Effector CD8-positive, alpha-beta T cell (primary cell): Measurements from ENCODE around the gene GRWD1.

Experiments
- DNase-seq: peaks from one replicate; lab custom pipeline; 2025; lab: John Stamatoyannopoulos, UW

The GRWD1 gene

DNA sequence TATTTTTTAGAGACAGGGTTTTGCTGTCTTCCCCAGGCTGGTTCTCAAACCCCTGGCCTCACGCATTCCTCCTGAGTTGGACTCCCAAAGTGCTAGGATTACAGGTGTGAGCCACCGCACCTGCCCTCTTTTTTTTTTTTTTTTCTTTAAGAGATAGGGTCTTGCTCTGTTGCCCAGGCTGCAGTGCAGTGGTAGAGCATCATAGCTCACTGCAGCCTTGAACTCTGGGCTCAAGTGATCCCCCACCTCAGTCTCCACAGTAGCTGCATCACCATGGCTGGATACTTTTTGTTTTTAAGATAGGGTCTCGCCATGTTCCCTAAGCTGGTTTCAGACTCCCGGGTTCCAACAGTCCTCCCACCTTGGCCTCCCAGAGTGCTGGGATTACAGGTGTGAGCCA lies 11.1 kb downstream of the GRWD1 start:
- DNase-seq: no peak

DNA sequence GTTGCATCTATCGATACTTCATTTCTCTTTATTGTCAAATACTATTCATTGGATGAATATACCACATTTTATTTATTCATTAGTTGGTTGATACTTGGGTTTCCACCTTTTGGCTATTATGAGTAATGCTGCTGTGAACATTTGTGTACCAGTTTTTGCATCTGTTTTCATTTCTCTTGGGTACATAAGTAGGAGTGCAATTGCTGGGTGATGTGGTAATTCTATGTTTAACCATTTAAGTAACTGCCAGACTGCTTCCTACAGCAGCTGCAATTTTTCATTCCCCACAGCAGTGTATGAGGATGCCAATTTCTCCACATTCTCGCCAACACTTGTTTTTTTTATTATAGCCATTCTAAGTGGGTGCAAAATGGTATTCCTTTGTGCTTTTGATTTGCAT lies 12.2 kb downstream of the GRWD1 start:
- no peak for DNase-seq

DNA sequence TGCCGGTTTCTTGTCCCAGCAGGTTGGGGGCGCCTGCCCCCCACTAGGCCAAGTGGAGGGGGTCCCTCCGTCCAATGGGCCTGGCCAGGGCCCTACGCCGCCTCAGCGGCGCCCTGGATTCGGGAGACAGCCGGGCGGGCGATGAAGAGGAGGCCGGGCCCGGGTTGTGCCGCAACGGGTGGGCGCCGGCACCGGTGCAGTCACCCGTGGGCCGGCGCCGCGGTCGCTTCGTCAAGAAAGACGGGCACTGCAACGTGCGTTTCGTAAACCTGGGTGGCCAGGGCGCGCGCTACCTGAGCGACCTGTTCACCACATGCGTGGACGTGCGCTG lies 15.8 kb downstream of the GRWD1 start:
- DNase-seq: no peak

DNA sequence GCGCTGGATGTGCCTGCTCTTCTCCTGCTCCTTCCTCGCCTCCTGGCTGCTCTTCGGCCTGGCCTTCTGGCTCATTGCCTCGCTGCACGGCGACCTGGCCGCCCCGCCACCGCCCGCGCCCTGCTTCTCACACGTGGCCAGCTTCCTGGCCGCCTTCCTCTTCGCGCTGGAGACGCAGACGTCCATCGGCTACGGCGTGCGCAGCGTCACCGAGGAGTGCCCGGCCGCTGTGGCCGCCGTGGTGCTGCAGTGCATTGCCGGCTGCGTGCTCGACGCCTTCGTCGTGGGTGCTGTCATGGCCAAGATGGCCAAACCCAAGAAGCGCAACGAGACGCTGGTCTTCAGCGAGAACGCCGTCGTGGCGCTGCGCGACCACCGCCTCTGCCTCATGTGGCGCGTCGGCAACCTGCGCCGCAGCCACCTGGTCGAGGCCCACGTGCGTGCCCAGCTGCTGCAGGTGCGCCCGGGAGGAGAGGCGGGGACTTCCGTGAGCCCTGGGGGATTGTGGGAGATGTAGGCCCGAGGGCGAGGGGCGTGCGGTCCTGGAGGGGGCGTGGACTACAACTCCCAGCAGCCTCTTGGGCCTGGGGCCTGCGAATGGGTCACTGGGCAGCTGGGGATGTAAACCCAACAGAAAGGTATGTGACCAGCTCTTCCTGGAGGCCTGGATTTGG lies 16.3 kb downstream of the GRWD1 start:
- no peak for DNase-seq

DNA sequence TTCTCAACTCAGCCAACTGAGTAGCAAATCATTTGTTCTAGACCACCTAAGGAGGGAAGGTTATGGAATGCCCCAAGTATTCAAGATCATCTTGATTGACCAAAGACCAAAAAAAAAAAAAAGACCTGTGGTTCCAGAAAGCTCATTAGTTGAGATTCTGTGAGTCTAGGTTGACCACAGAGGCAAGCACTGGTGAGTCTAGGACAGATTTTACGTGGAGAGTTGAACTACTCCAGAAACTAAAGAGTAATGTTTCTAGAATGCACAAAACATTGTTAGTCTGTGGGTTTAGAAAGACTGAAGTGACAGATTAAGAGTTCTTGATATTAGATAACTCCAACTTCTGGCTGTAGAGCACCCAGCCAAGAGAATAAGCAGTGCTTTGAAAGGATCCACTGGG lies 19.4 kb downstream of the GRWD1 start:
- no peak for DNase-seq

DNA sequence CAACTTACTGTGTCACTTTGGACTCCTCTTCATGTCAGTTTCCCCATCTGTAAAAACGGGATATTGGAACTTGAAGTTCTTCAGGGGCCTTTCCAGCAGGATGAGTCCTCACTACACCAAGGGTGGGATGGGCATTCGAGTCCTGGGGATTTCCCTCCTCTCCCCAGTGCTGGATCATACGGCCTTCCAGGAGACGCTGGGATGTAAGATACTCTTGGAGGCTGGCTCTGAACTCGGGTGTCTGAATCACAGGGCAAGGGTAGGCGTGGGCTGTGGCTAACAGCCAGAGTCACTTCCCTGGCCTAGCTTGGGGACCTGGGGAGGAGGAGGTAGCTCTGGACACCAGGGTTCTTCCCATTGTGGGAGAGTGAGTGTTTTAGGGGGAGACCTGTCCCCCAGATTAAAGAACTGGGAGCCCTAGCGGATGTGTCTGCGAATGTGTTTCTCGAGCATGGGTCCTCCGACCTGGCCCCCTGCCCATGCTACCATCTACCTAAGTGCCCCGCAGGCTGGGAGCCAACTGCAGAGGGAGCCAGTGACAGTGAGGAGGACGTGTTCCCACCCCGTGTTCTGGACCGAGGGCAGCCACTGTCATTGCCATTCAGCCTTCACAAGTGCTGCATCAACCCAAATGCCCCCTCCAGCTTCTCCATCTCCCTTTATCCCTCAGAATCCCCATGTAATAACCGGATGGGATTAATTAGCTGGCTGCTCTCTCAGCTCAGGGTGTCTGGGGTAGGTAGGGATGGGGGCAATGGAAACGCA lies 21.0 kb downstream of the GRWD1 start:
- no peak for DNase-seq

DNA sequence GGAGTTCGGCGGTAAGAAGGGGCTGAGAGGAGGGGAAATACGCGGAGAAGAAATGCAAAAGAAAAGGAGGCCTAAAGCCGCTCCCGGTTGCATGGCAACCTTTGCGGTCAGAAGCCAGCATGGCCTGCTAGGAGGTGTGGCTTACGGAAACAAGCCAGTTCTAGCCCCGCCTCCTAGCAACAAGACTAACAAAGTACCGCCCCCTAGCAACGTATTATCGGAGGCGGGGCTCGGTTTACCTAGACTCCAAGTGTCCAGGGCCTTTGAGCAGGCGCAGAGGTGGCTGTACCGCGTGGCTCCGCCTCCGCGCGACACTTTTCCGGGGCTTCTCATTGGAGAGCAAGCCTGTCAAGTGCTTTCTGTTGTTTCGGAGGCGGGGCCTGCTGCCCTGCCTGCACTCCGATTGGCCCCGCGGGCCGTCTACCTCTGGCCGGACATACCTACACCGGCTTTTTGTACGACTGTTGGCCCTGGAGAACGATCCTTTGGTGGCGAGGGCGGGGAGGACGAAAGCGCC lies 23.0 kb downstream of the GRWD1 start:
- peak; percentile 99 for DNase-seq

DNA sequence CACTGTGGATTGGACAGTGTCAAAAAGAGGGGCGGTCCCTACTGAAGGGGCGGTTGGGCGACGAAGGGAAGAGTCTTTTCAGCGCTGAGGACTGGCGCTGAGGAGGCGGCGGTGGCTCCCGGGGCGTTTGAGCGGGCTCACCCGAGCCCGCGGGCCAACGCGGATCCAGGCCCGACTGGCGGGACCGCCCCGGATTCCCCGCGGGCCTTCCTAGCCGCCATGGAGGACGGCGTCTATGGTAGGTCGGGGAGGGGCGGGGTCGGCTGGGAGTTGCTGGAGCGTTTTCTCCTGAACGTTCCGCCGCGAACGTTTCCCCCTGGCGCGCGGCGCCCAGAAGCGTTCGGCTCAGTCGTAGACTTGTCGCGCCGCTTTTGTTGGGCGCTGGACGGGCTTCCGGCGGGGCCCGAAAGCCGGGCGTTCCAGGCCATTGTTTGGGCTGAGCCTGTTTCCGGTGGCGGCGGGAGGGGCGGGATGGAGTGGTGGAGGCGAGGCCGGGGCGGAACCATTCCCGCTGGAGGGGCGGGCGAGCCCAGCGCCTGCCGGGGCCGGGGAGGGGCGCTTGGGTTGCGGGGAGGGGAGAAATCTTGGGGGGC lies 23.6 kb downstream of the GRWD1 start, which contains the start of gene CYTH2:
TSS of gene CYTH2 (plus strand) at position 81 of the 593 bp plus-strand sequence. CDS start at position 220, 139 bp downstream.
- DNase-seq: peak; percentile 65

DNA sequence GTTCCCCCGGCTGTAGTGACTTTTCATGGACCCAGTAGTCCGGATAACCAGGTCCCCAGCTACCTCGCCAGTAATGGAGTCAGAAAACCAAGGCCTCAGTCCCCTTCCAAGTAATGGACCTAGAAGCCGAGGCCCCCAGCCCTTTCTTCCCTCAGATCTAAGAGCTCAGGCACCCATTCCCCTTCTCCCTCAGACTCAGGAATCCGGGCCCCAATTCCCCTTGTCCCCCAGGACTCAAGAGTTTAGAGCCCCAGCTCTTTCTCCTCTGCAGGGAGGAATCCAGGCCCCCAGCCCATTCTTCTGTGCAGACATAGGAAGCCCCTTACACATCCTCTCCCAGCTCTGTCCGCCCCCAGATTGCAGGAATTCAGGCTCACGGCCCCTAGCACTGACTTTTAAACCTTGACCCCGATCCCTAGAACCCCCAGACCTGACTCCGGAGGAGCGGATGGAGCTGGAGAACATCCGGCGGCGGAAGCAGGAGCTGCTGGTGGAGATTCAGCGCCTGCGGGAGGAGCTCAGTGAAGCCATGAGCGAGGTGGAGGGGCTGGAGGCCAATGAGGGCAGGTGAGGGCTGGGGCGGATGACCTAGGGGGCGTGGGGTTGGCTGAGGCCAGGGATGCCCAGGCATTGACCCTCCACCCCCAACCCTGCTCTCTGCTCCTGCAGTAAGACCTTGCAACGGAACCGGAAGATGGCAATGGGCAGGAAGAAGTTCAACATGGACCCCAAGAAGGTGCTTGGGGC lies 24.3 kb downstream of the GRWD1 start:
- no peak for DNase-seq

DNA sequence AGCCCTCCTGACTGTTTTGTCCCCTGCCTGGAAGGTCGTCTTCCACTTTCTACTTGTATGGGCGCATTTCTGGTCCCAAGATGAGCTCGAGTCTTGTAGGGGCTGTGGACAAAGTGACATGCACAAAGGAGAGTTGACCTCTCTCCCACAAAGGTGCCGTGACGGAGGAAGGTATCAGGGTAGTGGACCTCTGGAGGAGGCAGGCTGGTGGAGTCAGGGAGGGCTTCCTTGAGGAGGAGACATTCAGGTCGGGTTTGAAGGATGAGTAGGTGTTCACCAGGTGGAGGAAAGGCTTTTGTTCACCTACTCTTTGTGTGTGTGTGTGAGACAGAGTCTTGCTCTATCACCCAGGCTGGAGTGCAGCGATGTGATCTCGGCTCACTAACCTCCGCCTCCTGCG lies 25.1 kb downstream of the GRWD1 start:
- no peak for DNase-seq

DNA sequence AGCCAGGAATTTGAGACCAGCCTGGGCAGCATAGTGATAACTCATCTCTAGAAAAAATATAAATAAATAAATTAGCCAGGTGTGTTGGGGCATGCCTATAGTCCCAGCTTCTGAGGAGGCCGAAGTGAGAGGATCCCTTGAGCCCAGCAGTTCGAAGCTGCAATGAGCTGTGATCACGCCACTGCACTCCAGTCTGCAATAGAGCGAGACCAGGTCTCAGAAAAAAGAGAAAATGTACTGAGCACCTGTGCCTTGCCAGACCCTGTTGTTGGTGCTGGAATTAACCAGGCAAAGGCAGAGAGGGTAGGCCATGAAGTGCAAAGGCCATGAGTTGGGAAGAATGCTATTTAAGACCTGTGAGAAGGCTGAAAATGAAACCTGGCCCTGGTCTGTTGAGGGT lies 26.1 kb downstream of the GRWD1 start:
- DNase-seq: no peak

DNA sequence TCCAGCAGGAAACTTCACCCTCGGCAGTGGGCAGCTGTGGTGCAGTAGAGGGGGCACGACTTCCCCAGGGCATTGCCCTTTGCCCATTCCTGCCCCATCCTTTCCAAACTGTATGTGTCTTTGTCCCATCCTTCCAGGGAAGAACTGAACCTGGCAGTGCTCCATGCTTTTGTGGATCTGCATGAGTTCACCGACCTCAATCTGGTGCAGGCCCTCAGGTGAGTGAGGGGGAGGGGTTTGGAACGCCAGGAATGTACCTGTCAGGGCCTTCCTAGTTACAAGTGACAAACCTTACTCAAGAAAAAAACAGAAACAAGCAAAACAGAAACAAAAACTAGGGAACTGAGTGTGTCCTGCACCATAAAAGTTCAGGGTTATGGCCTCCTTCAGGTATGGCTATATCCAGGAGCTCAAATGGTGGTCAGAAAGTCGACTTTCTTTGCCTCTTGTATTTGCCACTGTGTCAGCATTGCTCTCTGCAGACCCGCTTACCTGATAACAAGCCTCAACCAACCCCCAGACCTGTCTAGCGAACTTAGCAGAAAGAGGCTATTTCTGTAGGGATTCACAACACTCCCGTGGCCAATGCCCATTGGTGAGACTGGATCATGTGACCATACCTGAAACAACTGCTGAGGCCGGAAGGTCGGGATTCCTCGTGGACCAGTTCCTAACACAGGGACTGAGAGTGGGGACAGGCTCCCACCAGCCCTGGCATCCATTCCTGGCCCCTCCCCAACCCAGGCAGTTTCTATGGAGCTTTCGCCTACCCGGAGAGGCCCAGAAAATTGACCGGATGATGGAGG lies 27.6 kb downstream of the GRWD1 start:
- DNase-seq: no peak

DNA sequence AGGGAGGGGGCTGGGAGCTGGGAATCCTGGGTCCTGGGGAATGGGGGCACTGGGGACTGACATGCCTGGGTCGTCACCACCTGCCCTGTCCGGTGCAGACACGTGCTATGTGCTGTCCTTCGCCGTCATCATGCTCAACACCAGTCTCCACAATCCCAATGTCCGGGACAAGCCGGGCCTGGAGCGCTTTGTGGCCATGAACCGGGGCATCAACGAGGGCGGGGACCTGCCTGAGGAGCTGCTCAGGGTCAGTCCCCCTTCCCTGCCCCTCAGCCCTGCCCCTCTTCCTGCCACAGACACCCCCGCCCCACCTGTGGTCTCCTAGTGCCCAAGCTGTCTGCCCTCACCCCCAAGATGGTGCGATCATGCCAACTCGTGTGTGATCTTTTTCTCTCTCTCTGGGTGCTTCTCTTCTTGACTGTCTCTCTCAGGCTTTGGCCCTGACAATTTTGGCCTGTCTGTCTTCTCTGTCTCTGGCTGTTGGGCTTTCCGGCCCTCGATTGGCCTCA lies 28.4 kb downstream of the GRWD1 start:
- no peak for DNase-seq

DNA sequence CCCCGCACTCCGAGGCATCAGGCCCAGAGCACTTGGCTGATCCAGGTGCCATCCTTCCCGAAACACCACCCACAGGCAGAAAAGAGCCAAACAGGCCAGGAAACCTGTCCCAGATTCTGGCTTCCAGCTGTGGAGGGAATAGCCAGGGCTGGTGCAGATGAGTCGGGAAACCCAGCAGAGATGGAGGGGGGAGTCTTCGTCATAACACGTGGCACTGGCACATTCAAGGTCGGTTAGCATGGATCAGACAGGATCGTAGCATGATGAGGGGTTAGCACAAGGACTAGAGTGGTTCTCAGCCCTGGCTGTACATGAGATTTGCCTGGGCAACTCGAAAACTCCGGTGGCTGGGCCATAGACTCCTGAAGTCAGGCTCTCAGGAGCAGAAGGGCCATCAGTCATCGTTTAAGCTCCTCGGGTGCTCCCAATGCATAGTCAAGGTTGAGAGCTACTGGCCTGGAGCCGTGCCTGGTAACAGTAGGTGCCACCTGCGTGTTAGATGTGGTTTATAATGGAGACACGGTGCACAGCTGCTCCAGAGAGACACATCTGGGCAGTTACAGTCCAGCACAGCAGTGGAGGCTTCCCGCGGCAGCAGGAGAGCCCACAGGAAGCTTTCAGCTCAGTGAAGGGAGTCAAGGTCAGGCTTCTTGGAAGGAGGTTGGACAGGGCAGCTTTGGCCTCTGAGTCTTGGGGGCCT lies 29.7 kb downstream of the GRWD1 start:
- DNase-seq: no peak

DNA sequence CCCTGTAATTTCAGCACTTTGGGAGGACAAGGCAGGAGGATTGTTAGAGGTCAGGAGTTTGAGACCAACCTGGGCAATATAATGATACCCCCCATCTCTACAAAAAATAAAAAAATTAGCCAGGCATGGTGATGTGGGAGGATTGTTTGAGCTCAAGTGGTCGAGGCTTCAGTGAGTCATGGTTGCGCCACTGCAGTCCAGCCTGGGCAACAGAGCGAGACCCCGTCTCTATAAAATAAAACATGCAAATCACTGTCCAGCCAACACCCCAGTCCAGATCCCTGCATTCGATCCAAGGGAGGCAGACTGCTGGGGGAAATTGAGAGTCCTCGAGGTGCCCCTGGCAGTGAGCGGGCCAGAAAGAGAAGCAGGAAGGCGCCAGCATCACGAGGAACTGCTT lies 30.4 kb downstream of the GRWD1 start:
- DNase-seq: no peak

DNA sequence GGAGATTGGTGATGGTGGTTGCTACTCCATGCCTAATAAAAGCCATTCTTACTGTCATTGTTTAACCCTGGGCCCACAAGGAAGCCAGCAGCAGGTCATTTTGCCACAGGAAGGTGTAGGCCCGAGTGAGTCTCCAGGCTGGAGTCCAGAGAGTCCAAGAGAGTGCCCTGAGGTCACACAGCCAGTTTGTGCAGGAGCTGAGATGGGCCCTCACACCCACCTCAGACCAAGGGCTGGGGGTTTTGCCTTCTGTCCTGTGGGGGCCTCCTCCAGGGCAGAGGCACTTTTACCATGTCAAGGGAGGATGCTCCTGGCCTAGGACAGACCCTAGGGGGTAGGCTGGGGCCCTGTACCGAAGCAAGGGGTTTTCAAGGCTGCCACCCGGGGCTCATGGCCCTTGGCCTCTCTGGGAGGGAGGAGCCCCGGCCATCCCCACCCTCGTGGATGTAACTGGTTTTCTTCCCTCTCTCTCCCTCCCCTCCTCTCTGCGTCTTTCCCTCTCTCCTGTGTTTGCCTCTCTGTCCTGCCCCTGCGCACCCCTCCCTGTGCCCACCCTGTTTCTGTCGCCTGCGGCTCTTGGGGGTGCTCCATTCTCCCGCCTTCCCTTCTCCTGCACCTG lies 31.4 kb downstream of the GRWD1 start:
- DNase-seq: no peak

DNA sequence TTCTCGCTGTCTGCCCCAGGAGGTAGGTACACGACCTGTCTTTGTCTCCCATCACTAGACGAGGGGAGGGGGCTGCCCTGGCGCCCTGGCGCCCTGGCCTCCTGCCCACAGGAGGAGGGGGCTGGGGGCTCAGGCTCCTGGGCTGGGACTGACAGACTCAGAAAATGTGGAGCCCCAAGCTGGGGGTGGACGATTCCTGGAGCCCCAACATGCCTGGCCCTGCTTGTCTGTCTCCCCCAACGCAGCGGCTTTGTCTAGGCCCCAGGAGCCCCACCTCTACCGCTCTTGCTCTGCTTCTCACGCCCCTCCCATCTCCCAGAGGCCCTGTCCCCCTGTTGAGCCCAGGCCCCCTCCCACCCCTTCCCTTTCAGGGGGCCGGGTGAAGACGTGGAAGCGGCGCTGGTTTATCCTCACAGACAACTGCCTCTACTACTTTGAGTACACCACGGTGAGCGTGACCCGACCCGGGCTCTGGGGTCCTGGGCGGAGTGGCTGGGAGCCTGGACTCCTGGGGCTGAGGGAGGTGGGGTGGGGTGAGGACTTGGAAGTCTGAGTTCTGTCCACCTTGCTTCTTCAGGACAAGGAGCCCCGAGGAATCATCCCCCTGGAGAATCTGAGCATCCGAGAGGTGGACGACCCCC lies 32.0 kb downstream of the GRWD1 start:
- no peak for DNase-seq

DNA sequence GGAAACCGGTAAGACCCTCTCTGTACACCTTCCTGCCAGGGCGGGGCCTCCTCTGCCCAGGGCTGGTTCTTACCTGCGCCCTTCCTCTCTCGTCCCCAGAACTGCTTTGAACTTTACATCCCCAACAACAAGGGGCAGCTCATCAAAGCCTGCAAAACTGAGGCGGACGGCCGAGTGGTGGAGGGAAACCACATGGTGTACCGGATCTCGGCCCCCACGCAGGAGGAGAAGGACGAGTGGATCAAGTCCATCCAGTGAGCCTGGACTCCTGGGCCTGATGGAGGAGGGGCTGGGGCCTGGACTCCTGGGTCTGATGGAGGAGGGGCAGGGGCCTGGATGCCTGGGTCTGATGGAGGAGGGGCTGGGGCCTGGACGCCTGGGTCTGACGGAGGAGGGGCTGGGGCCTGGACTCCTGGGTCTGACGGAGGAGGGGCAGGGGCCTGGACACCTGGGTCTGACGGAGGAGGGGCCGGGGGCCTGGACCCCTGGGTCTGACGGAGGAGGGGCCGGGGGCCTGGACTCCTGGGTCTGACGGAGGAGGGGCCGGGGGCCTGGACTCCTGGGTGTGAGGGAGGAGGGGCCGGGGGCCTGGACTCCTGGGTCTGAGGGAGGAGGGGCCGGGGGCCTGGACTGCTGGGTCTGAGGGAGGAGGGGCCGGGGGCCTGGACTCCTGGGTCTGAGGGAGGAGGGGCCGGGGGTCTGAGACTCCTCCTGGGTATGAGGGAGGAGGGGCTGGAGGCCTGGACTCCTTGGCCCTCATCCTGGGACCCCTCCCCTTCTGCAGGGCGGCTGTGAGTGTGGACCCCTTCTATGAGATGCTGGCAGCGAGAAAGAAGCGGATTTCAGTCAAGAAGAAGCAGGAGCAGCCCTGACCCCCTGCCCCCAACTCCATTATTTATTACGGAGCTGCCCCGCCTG lies 32.8 kb downstream of the GRWD1 start:
- DNase-seq: no peak

DNA sequence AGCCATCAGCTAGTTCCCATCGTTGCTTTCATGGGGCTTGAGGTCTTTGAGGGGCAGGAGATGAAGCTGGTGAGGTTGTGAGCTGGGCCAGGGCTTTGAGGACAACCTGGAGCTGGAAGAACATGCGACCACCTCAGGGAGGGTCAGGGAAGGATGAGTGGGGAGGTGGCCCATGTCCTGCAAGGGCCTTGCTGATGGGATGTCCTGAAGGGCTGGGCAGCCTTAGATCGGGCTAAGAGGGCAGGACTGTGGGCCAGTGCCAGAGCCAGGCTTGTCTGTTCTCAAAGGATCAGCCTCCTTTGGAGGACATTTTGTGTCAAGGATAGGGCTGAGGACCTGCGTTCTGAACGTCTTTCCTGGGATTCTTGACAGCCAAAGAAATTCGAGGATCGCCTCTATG lies 33.9 kb downstream of the GRWD1 start:
- DNase-seq: no peak
